Rectal smooth muscle tissue (tissue), 1 donor: ENCODE data around the gene EFNA3.
A peak's percentile ranks its signal among the peaks of the same experiment; 100 is the strongest.

Source experiments
- H3K27ac ChIP-seq: one replicate; pipeline ENCODE4 v1.7.0; 2013; ENCODE audit warnings: low read depth, low read length, inconsistent platforms
- H3K27me3 ChIP-seq: one replicate; pipeline ENCODE4 v1.7.0; 2013; ENCODE audit warnings: low read length; ENCODE audit not compliant: control insufficient read depth, insufficient read depth
- H3K36me3 ChIP-seq: one replicate; pipeline ENCODE4 v1.7.0; 2013; ENCODE audit warnings: low read length; ENCODE audit not compliant: control insufficient read depth, insufficient read depth
- H3K4me1 ChIP-seq: one replicate; pipeline ENCODE4 v1.7.0; 2013; ENCODE audit warnings: low read length; ENCODE audit not compliant: control insufficient read depth, insufficient read depth
- H3K4me3 ChIP-seq: one replicate; pipeline ENCODE4 v1.7.0; 2013; ENCODE audit warnings: low read length
- H3K9ac ChIP-seq: one replicate; pipeline ENCODE4 v1.7.0; 2013; ENCODE audit warnings: low read length

EFNA3 gene

DNA sequence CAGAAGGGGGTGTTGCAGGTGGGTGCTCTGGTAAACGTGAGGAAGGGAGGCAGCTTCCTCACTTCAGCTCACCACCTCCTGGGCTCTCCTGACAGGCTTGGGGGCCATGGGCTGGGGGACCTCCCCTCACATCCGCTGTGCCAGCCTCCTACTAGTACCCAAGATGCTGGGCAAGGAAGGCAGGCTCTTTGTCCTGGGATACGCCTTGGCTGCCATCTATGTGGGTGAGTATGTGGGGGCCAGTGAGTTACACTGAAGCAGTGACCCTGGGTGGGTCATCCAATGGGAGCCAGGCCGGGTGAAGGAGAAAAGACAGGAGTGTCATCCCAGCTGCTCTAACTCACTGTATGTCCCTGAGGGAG is 39.3 kb upstream of the EFNA3 start:
- H3K36me3 ChIP-seq = no peaks in the 10 kb centered on the region
- no peak overlapping the region for H3K9ac ChIP-seq
- H3K27ac ChIP-seq = no peak overlapping the region
- no peaks in the 10 kb centered on the region for H3K4me1 ChIP-seq
- H3K27me3 ChIP-seq = no peaks in the 10 kb centered on the region
- H3K4me3 ChIP-seq = no peak overlapping the region

DNA sequence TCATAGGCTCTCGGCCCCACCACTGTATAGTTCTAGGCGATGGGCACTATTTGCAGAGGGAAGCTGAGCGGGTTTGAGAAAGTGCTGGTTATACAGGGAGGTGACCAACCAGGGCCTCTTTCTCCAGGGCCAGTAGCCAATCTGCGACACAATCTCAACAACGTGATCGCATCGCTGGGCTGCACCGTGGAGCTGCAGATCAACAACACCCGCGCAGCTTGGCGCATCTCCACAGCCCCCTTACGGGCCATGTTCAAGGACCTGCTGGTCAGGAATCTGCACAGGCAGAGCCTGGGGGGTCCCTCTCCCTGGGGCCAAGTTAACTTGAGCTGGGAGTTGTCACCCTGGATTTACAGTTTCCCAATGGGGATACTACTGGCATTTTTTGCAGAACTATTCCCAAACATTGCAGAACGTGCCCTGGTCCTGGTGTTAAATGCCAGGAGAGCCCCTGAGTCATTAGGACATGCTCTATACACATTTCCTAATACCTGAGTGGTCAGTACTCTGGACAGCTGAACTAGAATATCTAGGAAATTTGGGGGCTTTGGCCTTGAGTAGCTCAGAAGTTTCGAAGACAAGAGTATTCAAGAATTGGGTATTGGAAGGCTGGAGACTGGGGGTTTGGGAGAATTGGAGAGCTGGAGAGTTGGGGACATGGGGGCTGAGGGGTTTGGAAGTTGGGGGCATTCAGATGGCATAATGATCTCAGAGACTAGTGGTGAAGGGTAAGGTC is 38.1 kb upstream of the EFNA3 start:
- H3K27me3 ChIP-seq = no peaks in the 10 kb centered on the region
- H3K9ac ChIP-seq = no peak overlapping the region
- no peaks in the 10 kb centered on the region for H3K4me1 ChIP-seq
- no peak overlapping the region for H3K27ac ChIP-seq
- no peaks in the 10 kb centered on the region for H3K36me3 ChIP-seq
- H3K4me3 ChIP-seq = no peak overlapping the region

DNA sequence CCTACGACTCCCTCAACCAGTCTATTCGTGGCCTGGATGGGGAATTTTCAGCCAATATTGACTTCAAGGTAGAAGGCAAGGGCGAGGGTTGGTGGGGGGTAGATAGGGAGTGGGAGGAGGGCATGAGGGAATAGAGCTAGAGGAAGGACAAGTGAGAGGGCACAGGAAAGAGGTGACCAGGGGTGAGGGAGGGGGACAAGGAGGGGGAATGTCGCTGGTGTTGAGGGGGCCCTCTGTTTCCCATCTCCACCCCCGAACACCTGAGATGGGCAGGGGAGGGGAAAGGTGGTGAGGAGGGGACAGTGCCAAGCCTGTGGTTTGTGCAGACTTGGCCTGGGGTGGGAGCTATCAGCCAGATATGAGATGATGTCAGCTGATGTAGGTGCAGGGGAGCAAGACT is 35.8 kb upstream of the EFNA3 start:
- H3K27me3 ChIP-seq = no peaks in the 10 kb centered on the region

DNA sequence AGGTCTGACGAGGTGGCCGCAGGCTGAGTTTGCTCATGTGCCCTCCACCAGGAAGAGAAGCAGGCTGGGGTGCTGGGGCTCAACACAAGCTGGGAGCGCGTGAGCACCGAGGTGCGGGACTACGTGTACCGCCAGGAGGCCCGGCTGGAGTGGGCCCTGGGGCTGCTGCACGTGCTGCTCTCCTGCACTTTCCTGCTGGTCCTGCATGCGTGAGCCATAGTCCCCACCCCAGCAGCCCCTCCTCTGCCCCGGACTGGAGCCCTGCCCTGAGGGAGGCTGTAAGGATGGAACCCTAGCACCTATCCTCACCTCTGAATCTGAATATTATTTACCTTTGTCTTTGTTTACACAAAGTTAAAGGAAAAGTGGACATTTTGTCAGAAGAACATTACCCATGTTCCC is 35.3 kb upstream of the EFNA3 start:
- Histone ChIP-seq H3K4me1 (no peaks in the 10 kb centered on the region), H3K27ac (no peak overlapping the region), H3K4me3 (no peak overlapping the region), H3K36me3 (no peaks in the 10 kb centered on the region), H3K27me3 (no peaks in the 10 kb centered on the region), H3K9ac (no peak overlapping the region)

More for the DNA sequence above, 35.8 kb upstream of the EFNA3 start:
- H3K4me1 ChIP-seq = no peaks in the 10 kb centered on the region
- H3K9ac ChIP-seq = no peak overlapping the region
- H3K27ac ChIP-seq = no peak overlapping the region
- H3K36me3 ChIP-seq = no peaks in the 10 kb centered on the region
- H3K4me3 ChIP-seq = no peak overlapping the region

DNA sequence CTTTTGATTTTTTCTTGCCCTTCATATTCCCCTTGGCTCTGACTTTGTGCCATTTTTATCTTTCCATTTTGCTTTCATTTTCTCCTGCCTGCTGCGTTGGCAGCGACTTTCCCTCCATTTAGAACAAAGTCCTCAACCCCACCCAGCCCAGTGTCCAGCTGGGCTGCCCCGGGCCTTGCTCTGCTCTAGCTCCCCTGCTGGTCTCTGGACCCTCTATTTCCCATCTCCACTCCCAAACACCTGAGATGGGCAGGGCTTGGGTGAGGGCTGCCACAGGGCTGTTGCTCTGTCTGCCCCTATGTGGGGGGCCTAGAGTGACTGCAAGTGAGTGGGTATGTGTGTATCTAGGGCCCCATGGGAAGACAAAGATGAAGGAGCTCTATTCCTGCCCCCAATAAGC is 34.8 kb upstream of the EFNA3 start:
- Histone ChIP-seq H3K36me3 (no peaks in the 10 kb centered on the region), H3K27me3 (no peaks in the 10 kb centered on the region), H3K4me1 (no peaks in the 10 kb centered on the region), H3K4me3 (no peak overlapping the region), H3K27ac (no peak overlapping the region), H3K9ac (no peak overlapping the region)

DNA sequence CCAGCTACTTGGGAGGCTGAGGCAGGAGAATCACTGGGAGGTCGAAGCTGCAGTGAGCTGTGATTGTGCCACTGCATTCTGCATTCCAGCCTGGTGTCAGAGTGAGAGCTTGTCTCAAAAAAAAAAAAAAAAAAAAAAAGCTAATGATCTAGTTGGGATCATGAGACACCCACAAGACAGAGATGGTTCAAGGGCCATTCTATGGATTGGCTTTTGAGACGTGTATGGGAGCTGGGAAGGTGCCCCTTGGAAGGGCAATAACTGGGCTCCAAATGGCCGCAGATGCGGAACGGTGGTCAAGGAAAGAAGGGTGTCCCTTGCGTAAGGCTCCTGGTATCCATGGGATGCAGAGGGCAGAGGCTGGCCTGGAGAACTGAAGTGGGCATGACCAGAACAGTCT is 34.3 kb upstream of the EFNA3 start:
- no peak overlapping the region for H3K27ac ChIP-seq
- no peaks in the 10 kb centered on the region for H3K36me3 ChIP-seq
- no peaks in the 10 kb centered on the region for H3K27me3 ChIP-seq
- H3K9ac ChIP-seq = no peak overlapping the region
- no peak overlapping the region for H3K4me3 ChIP-seq
- H3K4me1 ChIP-seq = no peaks in the 10 kb centered on the region

DNA sequence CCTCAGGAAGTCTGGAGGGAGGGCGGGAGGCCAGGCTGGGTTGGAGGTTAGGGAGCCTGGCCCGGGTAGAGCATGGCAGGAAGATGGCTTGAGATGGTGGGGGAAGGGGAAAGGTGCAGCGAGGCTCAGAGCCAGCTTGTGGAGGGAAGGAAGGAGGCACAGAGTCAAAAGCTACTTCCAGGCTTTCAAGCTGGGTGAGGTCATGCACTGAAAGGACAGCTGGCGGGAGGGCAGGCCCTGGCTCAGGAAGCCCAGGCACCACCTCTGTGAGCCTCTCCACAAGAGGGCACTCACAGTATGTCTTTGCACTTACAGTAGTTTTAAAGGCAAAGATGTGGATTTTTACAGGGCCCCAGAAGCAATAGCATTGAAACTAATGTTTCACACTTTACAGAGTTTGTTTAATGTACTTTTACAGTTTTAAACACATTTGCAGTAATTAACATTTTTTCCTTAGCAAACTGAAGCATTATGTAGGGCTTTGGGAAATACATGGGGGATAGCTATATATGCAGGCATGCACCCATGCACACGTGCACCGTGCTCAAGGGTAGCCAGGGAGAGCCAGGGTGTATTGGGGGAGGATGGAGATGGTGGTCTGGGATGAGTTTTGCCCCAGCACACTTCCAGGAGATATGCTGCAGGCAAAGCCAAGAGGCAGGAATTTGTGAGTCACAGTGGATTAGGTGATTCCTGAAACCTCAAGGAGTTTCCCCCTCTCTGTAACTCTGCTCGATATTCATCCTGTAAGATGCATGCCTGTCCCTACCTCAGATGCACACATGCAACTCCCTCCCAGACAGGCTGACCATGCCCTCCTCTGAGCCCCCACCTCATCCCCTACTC is 33.6 kb upstream of the EFNA3 start:
- no peaks in the 10 kb centered on the region for H3K27me3 ChIP-seq
- no peaks in the 10 kb centered on the region for H3K36me3 ChIP-seq
- H3K4me3 ChIP-seq = no peak overlapping the region
- no peak overlapping the region for H3K27ac ChIP-seq
- H3K4me1 ChIP-seq = peaks cover 4% of the 10 kb centered on the region
- no peak overlapping the region for H3K9ac ChIP-seq

DNA sequence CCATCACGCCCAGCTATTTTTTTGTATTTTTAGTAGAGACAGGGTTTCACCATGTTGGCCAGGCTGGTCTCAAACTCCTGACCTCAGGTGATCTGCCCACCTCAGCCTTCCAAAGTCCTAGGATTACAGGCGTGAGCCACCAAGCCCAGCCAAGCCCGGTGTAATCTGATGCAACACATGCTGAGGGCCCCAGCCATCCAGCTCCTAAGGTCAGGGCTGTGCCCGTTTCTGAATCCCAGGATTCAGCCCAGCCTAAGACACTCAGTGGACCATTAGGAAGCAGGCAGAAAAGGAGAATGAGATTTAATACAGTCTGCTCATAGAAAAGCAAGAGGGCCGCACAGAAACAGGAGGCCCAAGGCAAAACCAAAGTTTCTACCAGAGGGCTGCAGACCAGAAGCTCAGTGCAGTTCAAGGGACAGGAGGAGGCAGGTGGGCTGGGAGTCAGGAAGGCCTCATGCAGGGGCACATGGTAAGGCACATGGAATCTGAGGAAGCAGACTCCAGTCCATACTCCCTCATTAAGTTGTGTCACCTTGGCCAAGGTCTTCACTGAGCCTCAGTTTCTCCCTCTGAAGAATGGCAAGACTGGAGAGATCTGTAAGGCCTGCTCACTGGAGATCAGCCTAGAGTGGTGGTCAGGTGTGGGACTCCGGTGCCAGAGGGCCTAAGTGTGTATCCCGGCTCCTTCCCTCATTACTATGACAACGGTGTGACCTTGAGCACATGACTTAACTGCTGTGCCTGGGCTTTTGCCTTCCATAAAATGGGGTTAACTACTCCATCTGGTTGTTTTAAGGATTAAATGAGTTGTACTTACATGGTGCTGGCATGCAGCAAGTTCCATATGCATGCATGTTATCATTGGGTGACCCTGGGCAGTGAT is 29.9 kb upstream of the EFNA3 start:
- no peak overlapping the region for H3K27ac ChIP-seq
- H3K27me3 ChIP-seq = no peaks in the 10 kb centered on the region
- H3K4me3 ChIP-seq = no peak overlapping the region
- no peaks in the 10 kb centered on the region for H3K36me3 ChIP-seq
- H3K9ac ChIP-seq = no peak overlapping the region
- peaks cover 4% of the 10 kb centered on the region for H3K4me1 ChIP-seq

DNA sequence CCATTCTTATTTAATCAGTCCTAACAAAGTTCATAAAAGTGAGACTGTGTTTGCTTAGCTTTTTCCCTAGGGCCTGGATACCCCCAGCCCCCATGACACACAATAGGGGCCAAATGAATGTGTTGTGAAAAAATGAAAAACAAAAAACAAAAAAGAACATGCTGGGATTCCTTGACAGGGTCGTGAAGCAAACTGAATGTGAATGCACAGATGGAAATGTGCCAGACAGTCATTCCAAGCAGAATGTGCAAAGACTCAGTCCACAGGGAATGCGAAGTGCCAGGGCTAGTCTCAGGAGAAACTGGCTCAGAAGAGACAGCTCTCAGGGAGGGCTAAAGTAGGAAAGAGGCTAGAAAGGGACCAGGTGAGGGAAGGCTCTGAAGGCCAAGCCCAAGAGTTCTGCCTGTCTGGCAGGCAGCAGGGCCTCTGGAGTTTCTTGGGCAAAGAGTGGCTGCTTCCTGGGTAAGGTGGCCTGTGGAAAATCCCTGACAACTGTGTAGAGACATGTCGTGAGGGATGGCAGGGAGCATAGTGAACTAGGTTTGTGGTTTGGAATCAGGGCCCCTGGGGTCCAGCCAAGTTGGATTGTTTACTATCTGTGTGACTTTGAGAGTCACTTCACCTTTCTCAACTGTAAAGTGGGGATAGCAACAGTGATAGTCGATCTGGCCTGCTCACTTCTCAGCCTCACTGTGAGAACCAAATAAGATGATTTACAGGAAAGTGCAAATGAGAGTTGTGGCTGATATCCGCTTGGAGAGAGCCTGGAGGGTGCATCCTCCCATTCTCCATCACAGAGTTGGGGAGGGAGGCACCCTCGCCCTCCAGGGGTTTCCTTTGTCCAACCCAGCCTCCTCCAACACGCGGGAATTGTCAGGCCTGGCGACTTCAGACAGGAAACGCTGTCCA is 28.7 kb upstream of the EFNA3 start:
- peak overlapping the region; percentile 89 for H3K4me3 ChIP-seq
- peaks cover 4% of the 10 kb centered on the region for H3K4me1 ChIP-seq
- peaks cover 3% of the 10 kb centered on the region for H3K36me3 ChIP-seq
- H3K9ac ChIP-seq = no peak overlapping the region
- H3K27me3 ChIP-seq = no peaks in the 10 kb centered on the region
- H3K27ac ChIP-seq = peak overlapping the region; percentile 81

DNA sequence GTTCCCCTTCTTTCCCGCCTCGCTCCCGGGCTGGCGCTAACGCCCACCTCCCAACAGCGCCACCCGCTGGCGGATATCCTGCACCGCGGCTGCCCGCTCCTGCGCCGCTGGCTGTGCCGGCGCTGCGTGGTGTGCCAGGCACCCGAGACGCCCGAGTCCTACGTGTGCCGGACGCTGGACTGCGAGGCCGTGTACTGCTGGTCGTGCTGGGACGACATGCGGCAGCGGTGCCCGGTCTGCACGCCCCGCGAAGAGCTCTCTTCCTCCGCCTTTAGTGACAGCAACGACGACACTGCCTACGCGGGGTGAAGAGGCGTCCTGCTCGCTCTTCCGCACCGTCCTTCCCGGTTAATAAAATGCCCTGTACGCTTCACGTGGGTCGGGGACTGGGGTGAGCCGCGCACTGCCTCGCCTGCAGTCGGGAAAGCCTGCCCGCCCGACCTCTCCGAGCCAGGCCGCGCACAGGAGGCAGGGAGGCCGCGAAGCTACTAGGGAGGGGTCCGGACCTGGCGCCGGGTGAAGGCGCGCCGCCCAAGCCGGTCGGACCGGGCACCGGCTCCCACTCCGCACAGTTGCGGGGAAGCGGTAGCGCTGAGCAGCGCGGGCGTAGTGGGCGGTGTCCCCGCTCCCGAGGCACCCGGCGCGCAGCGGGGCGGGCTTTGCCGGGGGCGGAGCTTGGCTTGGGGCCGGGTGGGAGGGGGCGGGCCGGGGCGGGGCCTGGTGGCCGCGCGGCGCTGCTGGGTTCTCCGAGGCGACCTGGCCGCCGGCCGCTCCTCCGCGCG is 27.9 kb upstream of the EFNA3 start, which contains the start of gene ADAM15:
Gene ADAM15, plus strand, starts transcription at position 757 of the 782 bp plus-strand sequence. CDS start 71 bp downstream, outside the sequence.
- H3K27me3 ChIP-seq = no peaks in the 10 kb centered on the region
- H3K4me1 ChIP-seq = peaks cover 4% of the 10 kb centered on the region
- H3K4me3 ChIP-seq = peak within 1 kb of the TSS; percentile 89
- peaks cover 3% of the 10 kb centered on the region for H3K36me3 ChIP-seq
- H3K27ac ChIP-seq = peak within 1 kb of the TSS; percentile 85
- peak within 1 kb of the TSS; percentile 54 for H3K9ac ChIP-seq

DNA sequence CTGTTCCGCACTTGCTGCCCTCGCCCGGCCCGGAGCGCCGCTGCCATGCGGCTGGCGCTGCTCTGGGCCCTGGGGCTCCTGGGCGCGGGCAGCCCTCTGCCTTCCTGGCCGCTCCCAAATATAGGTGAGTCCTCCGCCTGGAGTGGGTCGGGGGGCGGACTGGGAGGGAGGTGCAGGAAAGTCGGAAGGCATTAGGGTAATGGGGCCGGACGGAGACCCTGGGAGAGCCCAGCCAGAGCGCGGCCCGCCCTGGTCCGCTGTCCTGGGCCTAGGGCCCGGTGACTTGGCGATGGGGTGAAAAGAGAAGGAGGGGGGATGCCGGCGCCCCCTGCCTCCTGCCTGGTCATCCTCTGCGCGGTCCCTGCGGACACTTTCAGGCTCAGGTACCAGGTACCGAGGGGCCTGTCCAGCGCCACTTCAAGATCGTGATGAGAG is 27.3 kb upstream of the EFNA3 start:
- Histone ChIP-seq H3K4me3 (peak overlapping the region; percentile 77), H3K4me1 (peaks cover 4% of the 10 kb centered on the region), H3K27ac (peak overlapping the region; percentile 85), H3K27me3 (no peaks in the 10 kb centered on the region), H3K36me3 (peaks cover 3% of the 10 kb centered on the region), H3K9ac (peak overlapping the region; percentile 54)
